GM21717 (cell line): ENCODE data around the gene SPOCK1.
"Not testable (repeated sequence)": the region's sequence is repeated elsewhere in the genome, so short reads cannot be mapped to it uniquely, and the experiment has no call there.

Experiments used
- ATAC-seq: cut with Tn5 transposase; IDR thresholded peaks from one replicate; pipeline ENCODE4 v1.9.1; 2021; ENCODE audit warnings: mild to moderate bottlenecking, moderate library complexity; ENCODE audit not compliant: unreplicated experiment

SPOCK1 gene

GRCh38 chr5:137399911-137400310 lies 99.2 kb downstream of the SPOCK1 start:
- ATAC-seq = no peak

GRCh38 chr5:137398751-137399150 lies 100.4 kb downstream of the SPOCK1 start:
- ATAC-seq = no peak

DNA sequence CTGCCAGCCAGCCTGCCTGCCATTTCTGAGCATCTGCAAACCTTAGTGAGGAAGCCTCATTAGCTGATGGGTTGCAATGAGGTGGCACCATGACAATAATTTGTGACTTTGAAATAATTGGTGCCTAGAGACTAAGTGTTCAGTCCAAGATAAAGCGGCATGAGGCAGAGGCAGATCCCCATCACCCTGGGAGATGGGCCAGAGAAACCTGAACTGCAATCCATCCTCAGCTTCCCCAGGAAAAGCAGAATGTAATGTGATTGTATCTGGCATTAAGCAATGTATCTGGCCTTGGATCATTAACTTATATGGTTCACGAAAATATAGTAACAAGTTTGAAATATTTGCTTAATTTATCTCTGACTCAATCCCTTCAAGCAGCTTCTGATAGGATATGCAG lies 101.0 kb downstream of the SPOCK1 start:
- ATAC-seq = no peak

DNA sequence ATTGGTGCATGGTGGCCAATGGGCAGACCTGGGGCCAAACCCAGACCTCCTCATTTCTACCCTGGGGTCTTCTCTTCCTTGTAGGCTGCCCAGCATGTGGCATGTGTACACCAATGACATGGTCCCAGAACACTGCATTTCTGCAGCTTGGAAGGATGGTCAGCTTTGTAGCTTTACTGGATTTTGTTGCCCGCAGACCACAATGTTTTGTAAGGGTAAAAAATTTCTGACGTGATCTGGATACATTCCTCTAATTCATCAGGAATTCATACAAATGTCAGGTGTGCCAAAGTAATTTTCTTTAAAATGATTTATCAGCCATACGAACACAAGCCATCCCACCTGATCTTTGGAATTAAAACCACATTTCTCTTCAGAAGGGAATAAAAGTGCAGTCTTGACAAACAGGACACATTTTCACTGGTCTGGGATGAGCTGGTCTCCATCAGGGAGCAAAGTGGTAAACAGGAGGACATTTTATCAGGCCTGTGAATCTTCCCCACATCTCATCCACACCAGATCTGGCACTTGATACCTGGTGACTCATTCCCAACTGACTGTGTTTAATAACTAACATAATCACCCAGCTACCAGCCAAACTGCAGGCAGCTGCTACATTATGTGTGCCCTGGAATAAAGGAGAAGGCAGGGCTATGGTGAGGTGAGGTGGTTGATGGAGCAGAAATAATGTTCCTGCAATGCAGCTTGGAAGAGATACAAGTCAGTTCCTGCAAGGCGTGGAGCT lies 103.9 kb downstream of the SPOCK1 start:
- ATAC-seq = no peak

DNA sequence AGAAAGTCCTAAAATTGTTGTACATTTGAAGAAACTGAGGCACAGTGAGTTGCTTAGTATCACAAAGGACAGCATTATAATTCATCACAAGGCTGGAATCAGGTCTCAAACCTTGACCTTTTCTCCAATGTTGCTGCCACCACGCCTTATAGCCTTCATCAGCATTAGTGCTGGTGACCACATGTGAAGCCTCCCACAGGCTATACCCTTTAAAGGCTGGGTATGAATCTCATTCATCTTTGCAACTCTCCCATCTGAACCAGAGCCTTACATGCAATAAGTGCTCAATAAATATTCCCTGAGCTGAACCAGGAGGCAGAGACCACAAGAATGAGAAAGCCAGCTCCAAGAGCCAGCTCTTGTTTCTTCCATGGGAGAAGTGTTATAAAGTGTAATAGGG lies 104.7 kb downstream of the SPOCK1 start:
- no peak for ATAC-seq

DNA sequence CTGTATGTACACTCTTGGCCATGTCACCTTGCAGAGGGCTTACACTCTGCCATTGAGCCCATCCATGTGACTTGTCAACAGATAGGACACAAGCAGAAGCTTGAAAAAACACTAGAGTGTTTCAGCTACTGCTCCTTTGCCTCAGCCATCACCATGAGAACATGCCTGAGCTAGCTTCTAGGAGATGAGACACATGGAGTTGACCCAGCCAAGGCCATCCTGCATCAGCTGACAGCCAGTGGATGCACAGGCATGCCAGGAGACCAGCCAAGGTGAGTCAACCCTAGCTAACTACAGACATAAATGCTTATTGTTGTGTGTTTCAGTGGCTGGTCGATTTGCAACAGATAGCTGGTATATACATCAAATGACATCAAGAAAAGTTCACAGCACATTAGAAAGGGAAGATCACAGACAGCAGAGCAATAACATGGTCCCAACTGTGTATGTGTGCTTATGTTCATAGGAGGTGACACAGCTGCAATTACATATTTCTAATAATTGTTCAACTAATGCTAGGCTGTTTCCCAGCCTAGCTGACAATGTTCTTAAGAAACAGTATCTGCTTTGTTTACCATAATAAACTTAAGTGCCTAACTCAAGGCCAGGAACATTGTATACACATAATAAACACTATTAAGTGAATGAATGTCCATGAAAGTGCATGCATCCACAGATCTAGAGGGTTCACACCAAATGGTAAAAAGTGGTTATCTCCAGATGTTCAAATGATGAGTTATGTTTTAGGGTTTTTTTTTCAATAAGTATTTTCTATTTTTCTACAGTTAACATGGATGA lies 105.7 kb downstream of the SPOCK1 start:
- no peak for ATAC-seq

DNA sequence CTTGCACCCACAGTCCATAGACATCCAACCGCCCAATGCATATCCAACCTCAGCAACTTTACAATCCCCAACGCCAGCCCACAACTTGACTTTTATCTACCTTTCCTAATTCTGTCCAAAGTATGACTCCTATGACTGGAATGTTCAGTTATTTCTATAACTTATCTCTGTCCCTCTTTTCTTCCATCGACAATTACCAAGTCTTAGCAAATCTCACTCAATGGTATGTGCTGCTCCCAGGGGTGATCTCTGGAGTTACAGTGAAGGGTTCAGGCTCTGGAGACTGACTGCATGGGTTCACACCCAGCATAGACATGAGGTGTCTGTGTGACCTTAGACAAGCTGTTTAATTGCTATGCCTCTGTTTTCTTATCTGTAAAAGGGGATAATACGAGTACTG lies 106.9 kb downstream of the SPOCK1 start:
- ATAC-seq = no peak

DNA sequence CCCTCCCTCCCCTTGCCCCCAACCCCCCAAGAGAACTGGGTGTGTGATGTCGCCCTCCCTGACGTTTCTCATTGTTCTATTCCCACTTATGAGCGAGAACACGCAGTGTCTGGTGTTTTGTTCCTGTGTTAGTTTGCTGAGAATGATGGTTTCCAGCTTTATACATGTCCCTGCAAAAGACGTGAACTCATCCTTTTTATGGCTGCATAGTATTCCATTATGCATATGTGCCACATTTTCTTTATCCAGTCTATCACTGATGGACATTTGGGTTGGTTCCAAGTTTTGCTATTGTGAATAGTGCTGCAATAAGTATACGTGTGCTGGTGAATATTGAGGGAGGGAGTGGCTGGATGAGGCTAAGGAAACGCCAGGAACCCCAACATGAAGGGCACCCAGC lies 108.1 kb downstream of the SPOCK1 start:
- ATAC-seq = not testable (repeated sequence)

- ATAC-seq = no peak
Measured at GRCh38 chr5:137389042-137389441, 110.1 kb downstream of the SPOCK1 start.

DNA sequence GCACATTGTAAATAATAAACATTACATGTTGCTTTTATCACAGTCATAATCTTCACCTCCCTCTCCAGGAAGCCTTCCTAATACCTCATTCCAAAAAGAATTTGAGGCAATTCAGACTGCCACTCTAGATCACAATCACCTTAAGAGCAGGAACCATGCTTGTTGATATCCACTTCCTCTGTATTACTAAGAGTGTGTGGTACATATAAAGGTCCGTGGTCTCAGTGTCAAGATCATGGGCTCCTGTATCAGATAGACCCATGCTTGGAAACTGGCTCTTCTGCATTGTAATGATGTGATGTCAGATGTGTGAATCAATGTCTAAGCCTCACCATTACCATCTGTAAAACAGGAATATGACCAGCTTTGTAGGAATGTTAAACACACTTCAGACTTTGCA lies 114.1 kb downstream of the SPOCK1 start:
- ATAC-seq = no peak

GRCh38 chr5:137383909-137384308 lies 115.2 kb downstream of the SPOCK1 start:
- ATAC-seq = no peak

GRCh38 chr5:137381555-137381954 lies 117.6 kb downstream of the SPOCK1 start:
- no peak for ATAC-seq

DNA sequence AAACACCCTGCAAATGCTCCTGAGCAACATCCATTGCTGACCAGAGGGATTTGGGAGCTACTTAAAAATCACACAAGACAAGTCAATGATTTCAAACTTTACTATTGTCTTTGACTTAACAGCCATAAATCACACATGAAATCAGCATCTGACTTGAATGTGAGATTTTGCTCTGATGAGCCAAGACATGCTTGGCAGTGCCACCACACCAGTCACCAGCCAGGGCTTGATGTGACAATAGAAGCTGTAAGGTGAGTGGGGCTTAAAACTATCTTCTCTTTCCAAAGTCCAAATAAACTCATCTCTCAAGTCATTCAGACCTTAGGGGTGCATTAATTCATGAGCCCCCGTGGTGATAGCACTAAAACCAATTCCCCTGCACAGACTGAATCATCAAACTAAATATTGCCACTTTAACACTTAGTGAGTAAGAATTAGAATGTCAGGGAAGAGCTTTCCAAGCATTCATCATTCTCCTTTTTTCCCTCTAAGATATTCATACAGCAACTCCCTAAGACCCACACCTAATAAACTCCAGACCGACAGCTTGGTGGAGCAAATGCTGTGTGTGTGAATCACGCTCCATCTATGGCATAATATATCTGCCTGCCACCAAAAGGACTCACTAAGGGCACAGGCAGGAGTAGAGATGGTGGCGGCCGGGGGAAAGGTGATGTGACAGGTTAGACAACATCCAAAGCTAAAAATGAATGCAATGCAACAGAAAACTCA lies 119.4 kb downstream of the SPOCK1 start:
- no peak for ATAC-seq

DNA sequence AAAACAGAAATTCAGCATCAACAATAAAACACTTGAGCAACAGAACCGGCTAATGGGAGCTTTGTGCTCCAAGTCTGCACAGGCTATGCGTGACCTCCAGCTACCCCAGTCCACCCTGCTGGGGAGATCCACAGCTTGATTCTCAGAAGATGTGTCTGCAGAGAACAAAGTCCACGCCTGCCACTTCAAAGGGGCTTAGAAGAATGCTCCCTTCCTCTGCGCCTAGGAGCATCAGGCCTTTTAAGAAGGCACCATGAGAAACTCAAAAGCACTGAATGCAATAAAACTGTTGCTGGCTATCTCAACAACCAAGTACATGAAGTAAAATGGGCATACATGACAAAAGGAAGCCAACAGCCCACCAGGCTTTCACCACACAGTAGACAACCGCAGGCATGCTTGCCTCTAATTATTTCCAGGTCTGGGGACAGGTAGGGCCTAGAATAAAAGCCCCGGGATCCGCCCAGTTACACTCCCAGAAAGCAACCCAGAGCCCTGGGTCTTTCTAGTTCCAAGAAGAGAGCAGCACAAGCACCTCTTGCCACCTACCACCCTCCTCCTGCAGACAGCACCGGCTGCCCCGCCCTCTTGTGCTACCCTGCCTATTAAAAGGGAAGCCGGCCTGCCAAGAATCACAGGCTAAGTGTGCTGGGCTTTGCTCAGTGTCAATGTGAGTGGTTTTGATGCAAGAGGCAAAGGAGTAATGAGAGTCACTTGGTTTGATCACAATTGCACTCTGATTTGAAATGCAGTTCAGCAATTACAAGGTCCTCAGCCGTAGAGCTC lies 123.2 kb downstream of the SPOCK1 start:
- no peak for ATAC-seq

DNA sequence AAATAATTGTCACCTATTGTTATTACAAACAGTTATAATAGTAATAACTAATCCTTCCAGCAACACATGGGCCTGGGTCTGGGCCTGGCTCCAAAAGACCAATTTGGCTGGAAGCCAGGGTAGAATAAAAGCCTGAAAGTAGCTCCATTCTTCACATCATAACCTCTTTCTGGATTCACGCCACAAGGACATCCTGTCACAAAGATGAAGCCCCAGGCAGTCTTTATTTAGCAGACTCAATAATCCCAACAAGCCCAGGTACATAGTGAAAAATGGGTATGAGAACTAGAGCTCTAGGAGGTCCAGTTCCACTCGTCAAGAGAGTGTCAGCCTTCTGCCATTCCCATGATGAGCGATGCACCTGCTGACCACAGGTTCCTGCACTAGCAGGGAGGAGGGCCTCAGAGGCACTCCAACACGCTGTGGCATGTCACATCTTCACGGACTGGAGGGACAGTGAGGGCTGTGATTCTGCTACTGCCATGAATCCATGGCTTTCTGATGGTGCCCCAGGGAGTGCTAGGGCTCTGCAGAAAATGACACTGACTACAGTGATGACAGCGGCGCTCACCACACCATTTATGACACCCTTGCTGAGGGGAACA lies 124.9 kb downstream of the SPOCK1 start:
- no peak for ATAC-seq

GRCh38 chr5:137372773-137373160 lies 126.4 kb downstream of the SPOCK1 start:
- ATAC-seq = no peak

DNA sequence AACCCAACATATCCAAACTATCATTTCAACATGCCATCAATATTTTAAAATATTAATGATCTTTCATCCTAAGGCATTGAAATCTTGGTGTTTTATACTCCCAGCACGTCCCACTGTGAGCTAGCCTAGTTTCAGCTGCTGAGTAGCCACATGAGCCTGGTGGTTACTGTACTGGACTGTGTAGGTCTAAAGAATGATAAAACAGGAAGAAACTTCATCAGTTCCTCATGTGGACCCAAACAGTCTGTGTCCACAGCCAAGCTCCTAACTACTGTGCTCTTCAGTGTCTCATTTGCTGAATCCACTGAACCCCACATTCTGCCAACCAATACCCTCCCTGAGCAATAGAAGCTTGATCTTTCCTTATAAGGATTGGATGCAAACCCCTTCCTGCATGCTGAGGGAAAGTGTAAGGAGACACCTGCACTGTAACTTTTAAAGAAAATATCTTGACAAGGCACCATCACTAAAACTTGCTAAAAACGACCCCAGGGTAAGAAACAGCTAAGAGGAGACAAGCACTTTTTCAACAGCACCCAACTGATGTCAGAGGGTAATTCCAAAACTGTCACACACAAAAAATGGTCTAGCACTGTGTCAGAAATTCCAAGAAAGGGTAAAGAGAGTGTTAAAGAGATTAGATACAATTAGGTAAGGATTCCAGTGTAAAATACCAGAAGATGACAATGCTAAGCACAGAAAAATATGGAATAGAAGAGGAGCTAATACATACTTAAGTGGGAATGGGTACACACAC lies 126.9 kb downstream of the SPOCK1 start:
- no peak for ATAC-seq

DNA sequence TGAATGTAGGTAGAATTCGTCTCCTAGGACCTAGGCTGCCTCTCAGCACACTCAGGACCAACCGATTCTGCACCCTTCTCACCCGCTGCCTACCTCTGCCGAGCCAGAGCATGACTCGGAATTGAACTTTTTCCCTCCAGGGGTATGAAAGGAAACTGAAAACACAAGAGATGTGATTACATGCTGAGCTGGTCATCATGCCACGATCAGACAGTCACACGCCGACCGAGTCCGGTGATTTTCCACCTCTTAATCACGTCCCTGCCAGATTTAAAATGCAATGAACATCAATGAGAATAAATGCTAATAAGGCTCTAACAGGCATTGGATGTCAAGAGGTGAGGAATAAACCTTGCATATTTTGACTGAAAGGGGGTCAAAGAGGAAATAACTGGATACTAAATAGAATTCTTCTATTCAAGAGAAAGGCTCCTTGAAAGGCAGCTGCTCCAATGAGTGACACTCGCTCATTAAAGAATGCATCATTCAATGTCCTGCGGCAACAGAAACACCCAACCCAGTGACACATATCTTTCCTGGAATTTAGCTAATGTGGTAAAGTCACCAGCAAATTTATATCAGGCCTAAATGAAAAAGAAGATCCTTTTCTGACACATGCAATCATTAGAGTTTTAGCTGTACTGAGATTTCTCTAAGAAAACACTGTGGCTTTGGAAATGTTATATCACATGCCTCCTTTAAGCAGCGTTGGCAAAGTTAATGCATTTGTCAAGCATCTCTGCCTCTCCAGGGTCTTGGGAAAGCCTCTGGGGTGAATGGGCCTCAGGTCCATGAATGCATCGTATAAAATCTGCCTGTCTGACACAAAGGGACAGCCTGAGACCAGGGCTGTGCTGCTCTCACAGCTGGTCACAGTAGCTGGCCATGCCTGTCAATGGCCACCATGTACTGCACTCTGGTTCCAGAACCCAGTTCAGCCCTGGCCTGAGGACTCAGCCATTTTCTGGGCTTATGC lies 128.7 kb downstream of the SPOCK1 start:
- no peak for ATAC-seq

DNA sequence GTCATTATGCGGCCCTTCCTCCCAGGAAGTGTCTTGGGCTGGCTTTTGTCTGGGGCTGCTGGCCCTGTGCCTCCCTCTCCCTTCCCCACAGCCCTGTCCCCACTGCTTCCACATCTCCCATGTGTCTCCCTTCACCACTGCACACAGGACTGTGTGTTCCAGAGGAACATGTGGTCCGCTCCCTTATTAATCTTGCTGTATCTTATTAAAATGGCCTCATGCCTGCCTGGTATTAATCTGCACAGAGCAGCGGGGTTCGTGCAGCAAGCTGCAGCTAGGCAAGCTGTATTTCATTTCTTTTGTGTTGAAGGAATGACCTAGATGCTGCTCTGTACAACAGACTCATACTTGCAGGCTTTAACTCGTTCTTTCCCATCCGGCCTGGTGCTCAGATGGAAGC lies 130.5 kb downstream of the SPOCK1 start:
- ATAC-seq = no peak
